Activated T-cell treated with anti-CD3 and anti-CD28 coated beads, Interleukin-2, amount 50 U/mL, for 72 hours (primary cell): Measurements from ENCODE around the gene DEFB127. TPM values are rescaled to one million over a fixed set of nuclear protein-coding genes. Genes with fewer than 3 reads are reported as not detected.
"Not testable (repeated sequence)": the region's sequence is repeated elsewhere in the genome, so short reads cannot be mapped to it uniquely, and the experiment has no call there.

Source experiments
- ATAC-seq, 2 donors: fragments of 150-1000 bp; cut with Tn5 transposase; replicated peaks in 1 of 2; 2 replicates each; pipeline ENCODE4 v1.10.0; 2021; ENCODE audit warnings: moderate library complexity in 2 of 2, mild to moderate bottlenecking in 1 of 2
- DNase-seq, 2 donors: peaks; one replicate each; pipeline ENCODE4 v3.0.0; 2021 to 2022; ENCODE audit warnings: mixed read lengths in 1 of 2
- H3K27ac Mint-ChIP-seq: one replicate; pipeline ENCODE4 v1.8.0; 2022; ENCODE audit warnings: mild to moderate bottlenecking, moderate library complexity, mixed read lengths
- H3K27me3 Mint-ChIP-seq: one replicate; pipeline ENCODE4 v1.8.0; 2022; ENCODE audit warnings: low read depth, mixed read lengths
- H3K36me3 Mint-ChIP-seq, 2 donors: one replicate each; pipeline ENCODE4 v1.8.0; 2022; ENCODE audit warnings: mixed read lengths in 2 of 2, mild to moderate bottlenecking in 1 of 2; ENCODE audit not compliant: insufficient read depth in 2 of 2
- H3K4me1 Mint-ChIP-seq: one replicate; pipeline ENCODE4 v1.8.0; 2022; ENCODE audit warnings: low read depth, mixed read lengths
- H3K4me3 Mint-ChIP-seq, 2 donors: one replicate each; pipeline ENCODE4 v1.8.0; 2022; ENCODE audit warnings: mild to moderate bottlenecking in 2 of 2, mixed read lengths in 2 of 2, moderate library complexity in 2 of 2
- H3K9me3 Mint-ChIP-seq, 2 donors: one replicate each; pipeline ENCODE4 v1.8.0; 2022; ENCODE audit warnings: mixed read lengths in 2 of 2
- total RNA-seq, 2 donors: library from RNA; stranded (reverse); gene quantifications; one replicate each; pipeline ENCODE4 v1.2.3, GENCODE V29; 2022

The DEFB127 gene
- not detected for total RNA-seq

DNA sequence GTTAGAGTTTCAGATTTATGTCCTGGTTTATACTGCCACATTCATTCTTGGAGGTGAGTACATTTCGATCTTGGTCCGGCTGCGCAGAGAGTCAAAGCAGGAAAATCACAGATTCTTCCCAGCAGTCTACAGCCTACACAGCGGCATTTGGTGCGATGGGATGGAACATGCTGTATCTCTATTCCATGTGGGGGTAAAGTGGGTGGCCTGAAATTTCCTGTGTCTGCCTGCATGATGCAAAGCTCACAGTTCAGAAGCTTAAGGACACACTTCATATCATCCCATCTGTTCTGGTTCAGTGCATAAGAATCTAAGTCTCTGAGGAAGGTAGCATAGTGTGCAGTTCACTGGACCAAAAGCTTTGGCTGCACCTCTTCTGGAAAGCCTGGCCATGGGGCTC is at the start of gene DEFB127:
TSS of gene DEFB127 (plus strand) at position 301 of the 400 bp plus-strand sequence. CDS start at position 392, 91 bp downstream.
- no peaks in the 10 kb centered on the region for H3K36me3 Mint-ChIP-seq
- ATAC-seq, result no peak
- no peak within 1 kb of the TSS for H3K27ac Mint-ChIP-seq

DNA sequence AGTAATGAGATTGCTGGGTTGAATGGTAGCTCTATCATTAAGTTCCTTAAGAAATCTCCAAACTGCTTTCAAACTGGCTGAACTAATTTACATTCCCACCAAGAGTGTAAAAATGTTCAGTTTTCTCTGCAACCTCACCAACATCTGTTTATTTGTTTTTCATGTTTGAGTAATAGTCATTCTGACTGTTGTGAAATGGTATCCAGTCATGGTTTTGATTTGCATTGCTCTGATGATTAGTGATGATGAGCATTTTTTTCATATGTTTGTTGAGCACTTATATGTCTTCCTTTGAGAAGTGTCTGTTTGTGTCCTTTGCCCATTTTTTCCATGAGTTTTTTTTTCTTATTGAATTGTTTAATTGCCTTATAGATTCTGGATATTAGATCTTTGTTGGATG is 44.9 kb upstream of the DEFB127 start:
- no peak overlapping the region for H3K4me3 Mint-ChIP-seq

More for the DNA sequence above, at the start of gene DEFB127:
- no peaks in the 10 kb centered on the region for H3K4me1 Mint-ChIP-seq
- H3K27me3 Mint-ChIP-seq, result peaks cover 35% of the 10 kb centered on the region
- H3K9me3 Mint-ChIP-seq, result no peaks in the 10 kb centered on the region
- H3K4me3 Mint-ChIP-seq, result no peak within 1 kb of the TSS
- no peak for DNase-seq

DNA sequence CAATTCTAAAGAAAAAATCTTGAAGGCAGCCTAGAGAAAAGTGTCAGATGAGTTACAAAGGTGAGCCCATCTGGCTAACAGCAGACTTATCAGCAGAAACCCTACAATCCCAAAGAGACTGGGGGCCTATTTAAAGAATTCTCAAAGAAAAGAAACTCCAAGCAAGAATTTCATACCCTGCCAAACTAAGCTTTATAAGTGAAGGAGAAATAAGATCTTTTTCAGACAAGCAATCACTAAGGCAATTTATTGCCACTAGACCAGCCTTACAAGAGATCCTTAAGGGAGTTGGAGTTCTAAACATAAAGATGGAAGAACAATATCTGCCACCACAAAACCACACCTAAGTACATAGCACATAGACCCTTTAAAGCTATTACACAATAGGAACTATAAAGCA is 39.7 kb upstream of the DEFB127 start:
- Mint-ChIP-seq H3K36me3 (no peaks in the 10 kb centered on the region), H3K4me1 (no peaks in the 10 kb centered on the region), H3K27ac (no peak overlapping the region), H3K9me3 (peaks cover 4% of the 10 kb centered on the region in 2 donors), H3K4me3 (no peak overlapping the region), H3K27me3 (peaks cover 53% of the 10 kb centered on the region)
- DNase-seq, result no peak
- no peak for ATAC-seq

More for the DNA sequence above, 44.9 kb upstream of the DEFB127 start:
- peaks cover 28% of the 10 kb centered on the region for H3K27me3 Mint-ChIP-seq
- ATAC-seq (no peak), DNase-seq (no peak)
- H3K36me3 Mint-ChIP-seq, result no peaks in the 10 kb centered on the region
- H3K4me1 Mint-ChIP-seq, result no peaks in the 10 kb centered on the region
- peaks cover 1 to 2% of the 10 kb centered on the region in 2 donors for H3K9me3 Mint-ChIP-seq
- H3K27ac Mint-ChIP-seq, result no peak overlapping the region

DNA sequence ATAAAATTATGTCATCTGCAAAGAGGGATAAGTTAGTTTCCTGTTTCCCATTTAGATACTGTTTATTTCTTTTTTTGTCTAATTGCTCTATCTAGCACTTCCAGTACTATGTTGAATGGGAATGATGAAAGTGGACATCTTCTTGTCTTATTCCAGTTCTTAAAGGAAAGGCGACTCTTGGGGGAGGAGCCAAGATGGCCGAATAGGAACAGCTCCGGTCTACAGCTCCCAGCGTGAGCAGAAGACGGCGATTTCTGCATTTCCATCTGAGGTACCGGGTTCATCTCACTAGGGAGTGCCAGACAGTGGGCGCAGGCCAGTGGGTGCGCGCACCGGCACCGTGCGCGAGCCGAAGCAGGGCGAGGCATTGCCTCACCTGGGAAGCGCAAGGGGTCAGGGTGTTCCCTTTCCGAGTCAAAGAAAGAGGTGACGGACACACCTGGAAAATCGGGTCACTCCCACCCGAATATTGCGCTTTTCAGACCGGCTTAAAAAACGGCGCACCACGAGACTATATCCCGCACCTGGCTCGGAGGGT is 27.4 kb upstream of the DEFB127 start:
- not testable (repeated sequence) for DNase-seq, ATAC-seq, H3K4me3 Mint-ChIP-seq, H3K4me1 Mint-ChIP-seq, H3K36me3 Mint-ChIP-seq, H3K27ac Mint-ChIP-seq, H3K9me3 Mint-ChIP-seq
- H3K27me3 Mint-ChIP-seq, result peaks cover 22% of the 10 kb centered on the region

DNA sequence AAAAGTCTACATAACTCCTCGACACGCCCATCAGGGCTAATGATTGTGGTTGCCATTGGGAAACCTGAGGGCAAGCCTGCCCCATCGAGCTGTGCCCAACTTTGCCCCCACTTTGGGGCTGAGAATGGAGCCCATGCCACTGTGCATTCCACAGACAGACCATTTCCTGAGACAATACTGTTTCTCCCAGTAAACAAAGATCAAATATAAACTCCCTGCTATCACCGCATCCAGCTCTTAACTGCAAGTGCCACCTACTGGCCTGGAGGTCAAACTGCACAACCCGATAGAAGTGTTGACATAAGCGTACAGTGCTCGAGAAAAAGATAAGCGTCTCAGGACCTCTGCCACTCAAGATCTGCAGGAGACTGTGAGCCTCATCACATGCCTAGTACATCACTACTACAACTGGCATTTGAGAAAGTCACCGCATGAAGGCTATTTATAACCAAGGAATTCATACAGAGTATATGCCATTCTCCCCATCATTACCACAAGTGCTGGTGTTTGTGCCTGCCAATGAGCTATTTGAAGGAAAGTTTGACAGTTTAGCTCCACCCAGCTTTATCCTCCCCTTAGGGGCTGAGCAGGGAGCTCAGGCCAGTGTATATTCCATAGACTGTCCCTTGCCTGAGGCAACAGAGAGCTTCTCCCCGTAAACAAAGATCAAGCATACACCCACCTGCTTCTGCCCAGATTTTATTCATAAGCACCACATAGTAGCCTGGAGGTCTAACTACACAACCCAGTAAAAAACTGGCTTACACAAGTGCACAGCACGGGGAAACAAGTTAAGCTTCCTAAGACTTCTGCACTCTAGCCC is 19.4 kb upstream of the DEFB127 start:
- Mint-ChIP-seq H3K36me3 (no peaks in the 10 kb centered on the region), H3K4me1 (peaks cover 4% of the 10 kb centered on the region), H3K4me3 (no peak overlapping the region), H3K27me3 (peaks cover 15% of the 10 kb centered on the region), H3K9me3 (peaks cover 2 to 3% of the 10 kb centered on the region in 2 donors), H3K27ac (no peak overlapping the region)
- DNase-seq (peak in 1 of 2 donors; percentile 3), ATAC-seq (no peak)

GRCh38 chr20:142290-142689 is 15.0 kb upstream of the DEFB127 start, which contains the start of gene DEFB126:
TSS of gene DEFB126 (plus strand) at chr20:142590. CDS start at chr20:142629, 39 bp downstream.
- ATAC-seq, result no peak
- no peak within 1 kb of the TSS for H3K27ac Mint-ChIP-seq
- H3K27me3 Mint-ChIP-seq, result peaks cover 33% of the 10 kb centered on the region
- H3K4me3 Mint-ChIP-seq, result no peak within 1 kb of the TSS
- H3K36me3 Mint-ChIP-seq, result no peaks in the 10 kb centered on the region
- H3K4me1 Mint-ChIP-seq, result peaks cover 4% of the 10 kb centered on the region
- DNase-seq, result no peak
- H3K9me3 Mint-ChIP-seq, result no peaks in the 10 kb centered on the region

- peaks cover 36% of the 10 kb centered on the region for H3K27me3 Mint-ChIP-seq
- no peak for DNase-seq
- H3K36me3 Mint-ChIP-seq, result no peaks in the 10 kb centered on the region
- H3K9me3 Mint-ChIP-seq, result no peaks in the 10 kb centered on the region
- no peak for ATAC-seq
- no peaks in the 10 kb centered on the region for H3K4me1 Mint-ChIP-seq
- no peak overlapping the region for H3K4me3 Mint-ChIP-seq
- no peak overlapping the region for H3K27ac Mint-ChIP-seq
Measured at GRCh38 chr20:145877-146276, 11.4 kb upstream of the DEFB127 start.

DNA sequence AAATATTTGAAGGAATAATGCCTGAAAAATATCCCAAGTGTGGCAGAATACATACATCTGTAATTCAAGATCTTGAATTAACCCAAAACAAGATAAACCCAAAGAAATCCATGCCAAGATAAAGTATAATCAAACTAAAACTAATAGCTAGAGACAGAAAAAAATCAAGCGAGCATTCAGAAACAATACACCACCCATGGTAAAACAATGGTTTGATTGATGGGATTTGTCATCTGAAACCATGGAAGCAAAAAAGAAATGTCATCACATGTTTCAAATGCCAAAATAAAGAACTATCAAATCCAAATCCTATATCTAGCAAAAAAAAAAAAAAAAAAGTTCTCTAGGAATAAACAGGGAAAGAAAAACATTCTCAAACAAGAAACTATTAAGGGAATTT is 5.1 kb upstream of the DEFB127 start:
- DNase-seq (no peak), ATAC-seq (no peak)
- Mint-ChIP-seq H3K4me1 (no peaks in the 10 kb centered on the region), H3K27me3 (peaks cover 51% of the 10 kb centered on the region), H3K27ac (no peak overlapping the region), H3K9me3 (no peaks in the 10 kb centered on the region), H3K36me3 (no peaks in the 10 kb centered on the region), H3K4me3 (no peak overlapping the region)

DNA sequence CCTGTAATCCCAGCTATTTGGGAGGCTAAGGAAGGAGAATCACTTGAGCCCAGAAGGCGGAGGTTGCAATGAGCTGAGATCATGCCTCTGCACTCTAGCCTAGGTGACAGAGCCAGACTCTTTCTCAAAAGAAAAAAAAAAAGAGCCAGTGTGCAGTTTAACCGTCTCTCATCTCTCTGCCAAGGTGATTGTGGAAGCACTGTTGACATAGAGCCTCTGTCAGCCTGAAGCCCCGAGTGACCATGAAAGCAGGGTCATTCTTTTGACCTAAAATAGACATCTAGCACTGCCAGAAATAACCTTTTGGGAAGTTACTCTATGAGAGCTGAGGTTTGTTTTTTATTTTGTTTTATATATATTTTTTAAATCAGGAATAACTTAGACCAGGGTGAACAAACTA is 7.4 kb downstream of the DEFB127 start:
- Mint-ChIP-seq H3K27ac (no peak overlapping the region), H3K36me3 (no peaks in the 10 kb centered on the region), H3K4me1 (no peaks in the 10 kb centered on the region), H3K4me3 (no peak overlapping the region), H3K9me3 (no peaks in the 10 kb centered on the region), H3K27me3 (peaks cover 17% of the 10 kb centered on the region)
- ATAC-seq, result no peak
- no peak for DNase-seq

- no peaks in the 10 kb centered on the region for H3K4me1 Mint-ChIP-seq
- no peak for DNase-seq
- H3K4me3 Mint-ChIP-seq, result no peak overlapping the region
- peaks cover 16% of the 10 kb centered on the region for H3K27me3 Mint-ChIP-seq
- H3K27ac Mint-ChIP-seq, result no peak overlapping the region
- no peak for ATAC-seq
- no peaks in the 10 kb centered on the region for H3K9me3 Mint-ChIP-seq
- no peaks in the 10 kb centered on the region for H3K36me3 Mint-ChIP-seq
Measured at GRCh38 chr20:168876-169275, 11.6 kb downstream of the DEFB127 start.

DNA sequence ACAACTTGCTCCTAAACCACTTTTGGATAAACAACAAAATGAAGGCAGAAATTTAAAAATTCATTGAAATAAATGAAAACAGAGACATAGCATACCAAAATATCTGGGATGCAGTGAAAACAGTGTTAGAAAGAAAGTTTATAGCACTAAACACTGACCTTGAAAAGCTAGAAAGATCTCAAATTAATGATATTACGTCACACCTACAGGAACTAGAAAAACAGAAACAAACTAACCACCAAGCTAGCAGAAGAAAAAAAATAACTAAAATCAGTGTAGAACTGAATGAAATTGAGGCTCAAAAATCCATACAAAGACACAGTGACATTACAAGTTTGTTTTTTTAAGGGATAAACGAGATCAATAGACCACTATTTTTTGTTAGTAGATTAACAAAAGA is 27.0 kb downstream of the DEFB127 start:
- peaks cover 66% of the 10 kb centered on the region for H3K27me3 Mint-ChIP-seq
- H3K27ac Mint-ChIP-seq, result no peak overlapping the region
- peaks cover 5 to 9% of the 10 kb centered on the region in 2 donors for H3K36me3 Mint-ChIP-seq
- no peak overlapping the region for H3K4me3 Mint-ChIP-seq
- no peak for DNase-seq
- H3K9me3 Mint-ChIP-seq, result peaks cover 0 to 11% of the 10 kb centered on the region in 2 donors
- no peak for ATAC-seq
- H3K4me1 Mint-ChIP-seq, result no peaks in the 10 kb centered on the region

DNA sequence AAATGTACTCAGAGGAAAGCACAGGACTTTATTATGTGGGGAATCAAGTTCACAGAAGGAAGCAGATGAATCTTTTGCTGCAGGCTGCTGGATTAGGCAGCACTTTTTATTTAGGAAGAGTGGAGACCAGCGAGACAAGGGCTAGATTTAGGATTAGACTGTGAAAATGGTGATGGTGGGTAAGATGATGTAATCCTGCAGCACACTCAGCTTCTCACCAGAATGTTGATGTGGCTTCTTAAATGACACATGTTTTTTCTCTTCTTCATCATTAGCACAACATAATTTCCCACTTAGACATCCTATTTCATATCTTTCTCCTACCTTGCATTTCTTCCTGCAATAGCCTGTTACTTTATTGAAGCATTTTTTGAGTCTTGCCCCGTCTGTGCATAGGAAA is 30.5 kb downstream of the DEFB127 start:
- peaks cover 0 to 15% of the 10 kb centered on the region in 2 donors for H3K9me3 Mint-ChIP-seq
- no peak overlapping the region for H3K4me3 Mint-ChIP-seq
- H3K36me3 Mint-ChIP-seq, result peaks cover 5 to 11% of the 10 kb centered on the region in 2 donors
- H3K27ac Mint-ChIP-seq, result no peak overlapping the region
- no peaks in the 10 kb centered on the region for H3K4me1 Mint-ChIP-seq
- DNase-seq, result no peak
- no peak for ATAC-seq
- H3K27me3 Mint-ChIP-seq, result peaks cover 74% of the 10 kb centered on the region

- ATAC-seq (no peak), DNase-seq (no peak)
- Mint-ChIP-seq H3K9me3 (peaks cover 0 to 11% of the 10 kb centered on the region in 2 donors), H3K4me3 (no peak within 1 kb of the TSS), H3K36me3 (peaks cover 4 to 6% of the 10 kb centered on the region in 2 donors), H3K27me3 (peaks cover 55% of the 10 kb centered on the region), H3K4me1 (no peaks in the 10 kb centered on the region), H3K27ac (no peak within 1 kb of the TSS)
Measured at GRCh38 chr20:189611-190010, 32.4 kb downstream of the DEFB127 start, which contains the start of gene DEFB128. TSS of gene DEFB128 (minus strand) at chr20:189711. CDS start at chr20:189623, 88 bp downstream.
